Upper lobe of left lung (tissue), 6 donors: ENCODE measurements around the gene SLC16A3. TPM values are rescaled to one million over a fixed set of nuclear protein-coding genes. Genes with fewer than 3 reads are reported as not detected.
A peak's percentile ranks its signal among the peaks of the same experiment; 100 is the strongest.

Experiments
- ATAC-seq, 2 donors: fragments of 200-7000 bp; cut with Tn5 transposase; one replicate each; pipeline ENCODE4 v1.9.1; 2022; ENCODE audit warnings: mild to moderate bottlenecking in 2 of 2, moderate library complexity in 2 of 2; ENCODE audit not compliant: low FRiP score in 2 of 2
- DNase-seq, 2 donors: peaks; one replicate each; pipeline ENCODE4 v3.0.0-alpha.2; 2019 to 2020
- H3K27ac ChIP-seq, 4 donors: fragments of 200-600 bp; sonication (generic); one replicate each; pipeline ENCODE4 v1.5.1; 2016 to 2019
- H3K27me3 ChIP-seq, 4 donors: fragments of 200-600 bp; sonication (generic); one replicate each; pipeline ENCODE4 v1.5.1; 2017 to 2019
- H3K36me3 ChIP-seq, 4 donors: fragments of 200-600 bp; sonication (generic); one replicate each; pipeline ENCODE4 v1.5.1; 2016 to 2019
- H3K4me1 ChIP-seq, 4 donors: fragments of 200-600 bp; sonication (generic); one replicate each; pipeline ENCODE4 v1.5.1; 2018 to 2019
- H3K4me3 ChIP-seq, 4 donors: fragments of 200-600 bp; sonication (generic); one replicate each; pipeline ENCODE4 v1.5.1; 2017 to 2019; ENCODE audit warnings: mild to moderate bottlenecking in 2 of 4, moderate library complexity in 1 of 4
- H3K9me3 ChIP-seq, 4 donors: fragments of 200-600 bp; sonication (generic); one replicate each; pipeline ENCODE4 v1.5.1; 2018 to 2019
- EP300 ChIP-seq, 4 donors: sonication (generic); formaldehyde crosslinking; IDR thresholded peaks; one replicate each; pipeline ENCODE4 v1.5.1; 2017; ENCODE audit warnings: antibody characterized with exemption in 4 of 4, control low read depth in 2 of 4
- POLR2A ChIP-seq, 4 donors: fragments of 450-650 bp; IDR thresholded peaks; one replicate each; pipeline ENCODE4 v1.5.1; 2016 to 2017; ENCODE audit warnings: antibody characterized with exemption in 4 of 4, mild to moderate bottlenecking in 2 of 4
- POLR2AphosphoS5 ChIP-seq, 2 donors: sonication (generic); formaldehyde crosslinking; IDR thresholded peaks; one replicate each; pipeline ENCODE4 v1.5.1; 2017; ENCODE audit warnings: antibody characterized with exemption in 2 of 2
- WGBS, 2 donors: methylation state at CpG; one replicate each; pipeline ENCODE4 v1.1.5; 2017 to 2018; 5-methylcytosine and 5-hydroxymethylcytosine counted together
- total RNA-seq, 6 donors: library from RNA; depleted of rRNA in 4 of 6; stranded (reverse); fragments of >200 nt in 4 of 6; gene quantifications; one replicate each; pipeline versions ENCODE4 v1.1.0 to v1.2.1, GENCODE V29; 2016 to 2021
- TF ChIP-seq, protein P1 (sequence below), 6 experiments: fragments of 450-650 bp in 4 of 6; fragments of 200-600 bp in 2 of 6; sonication (generic) in 2 of 6; IDR thresholded peaks; one replicate each; pipeline ENCODE4 v1.5.1; 2016 to 2019; ENCODE audit warnings: antibody characterized with exemption in 6 of 6
- donor health status: DM: no; HTN: no; CAD: no; lungs with moderate emphysema.
- donor health status: DM: no; HTN: yes; CAD: no; lungs with severe emphysema.

SLC16A3 gene
- total RNA-seq, 6 donors from 2014 or later: 33.5 to 134 (median 102) TPM

GRCh38 chr17:82212331-82213250, 16.3 kb upstream of the SLC16A3 start, which contains the start of gene CCDC57:
Gene CCDC57 (minus strand): TSS chr17:82212842. CDS start chr17:82201944, 10,898 bp downstream.
- Histone ChIP-seq H3K4me3 (peak within 1 kb of the TSS; percentile 63 to 97 (median 94)), H3K9me3 (no peaks in the 10 kb centered on the region), H3K36me3 (no peaks in the 10 kb centered on the region), H3K4me1 (peaks cover 39 to 50% (median 44%) of the 10 kb centered on the region in 4 donors), H3K27ac (peak within 1 kb of the TSS; percentile 77 to 93 (median 88)), H3K27me3 (no peaks in the 10 kb centered on the region)
- ATAC-seq: peak; percentile 79 to 93
- TF ChIP-seq POLR2AphosphoS5 (IDR thresholded peaks at IDR 0.05) (peak; percentile 66 to 80), POLR2A (IDR thresholded peaks at IDR 0.05) (peak in 3 of 4 donors; percentile 16 to 70 (median 46)), EP300 (IDR thresholded peaks at IDR 0.05) (peak in 1 of 4 donors; percentile 20)
- TF ChIP-seq, protein P1, sequence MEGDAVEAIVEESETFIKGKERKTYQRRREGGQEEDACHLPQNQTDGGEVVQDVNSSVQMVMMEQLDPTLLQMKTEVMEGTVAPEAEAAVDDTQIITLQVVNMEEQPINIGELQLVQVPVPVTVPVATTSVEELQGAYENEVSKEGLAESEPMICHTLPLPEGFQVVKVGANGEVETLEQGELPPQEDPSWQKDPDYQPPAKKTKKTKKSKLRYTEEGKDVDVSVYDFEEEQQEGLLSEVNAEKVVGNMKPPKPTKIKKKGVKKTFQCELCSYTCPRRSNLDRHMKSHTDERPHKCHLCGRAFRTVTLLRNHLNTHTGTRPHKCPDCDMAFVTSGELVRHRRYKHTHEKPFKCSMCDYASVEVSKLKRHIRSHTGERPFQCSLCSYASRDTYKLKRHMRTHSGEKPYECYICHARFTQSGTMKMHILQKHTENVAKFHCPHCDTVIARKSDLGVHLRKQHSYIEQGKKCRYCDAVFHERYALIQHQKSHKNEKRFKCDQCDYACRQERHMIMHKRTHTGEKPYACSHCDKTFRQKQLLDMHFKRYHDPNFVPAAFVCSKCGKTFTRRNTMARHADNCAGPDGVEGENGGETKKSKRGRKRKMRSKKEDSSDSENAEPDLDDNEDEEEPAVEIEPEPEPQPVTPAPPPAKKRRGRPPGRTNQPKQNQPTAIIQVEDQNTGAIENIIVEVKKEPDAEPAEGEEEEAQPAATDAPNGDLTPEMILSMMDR (IDR thresholded peaks at IDR 0.05): peak in 5 of 6 experiments; percentile 17 to 83 (median 59)
- WGBS, 2 donors: 0% methylated on average over 20 to 49 of the region's 116 CpGs
- peak; percentile 87 to 97 for DNase-seq

- Histone ChIP-seq H3K4me3 (peak overlapping the region; percentile 63 to 97 (median 94)), H3K27me3 (no peaks in the 10 kb centered on the region), H3K36me3 (no peaks in the 10 kb centered on the region), H3K27ac (peak overlapping the region; percentile 77 to 93 (median 88)), H3K4me1 (peaks cover 42 to 56% (median 48%) of the 10 kb centered on the region in 4 donors), H3K9me3 (no peaks in the 10 kb centered on the region)
- DNase-seq (peak in 1 of 2 donors; percentile 61), ATAC-seq (peak in 1 of 2 donors; percentile 65)
- WGBS, 2 donors: 11 to 18% methylated on average over 14 to 31 of the region's 37 CpGs
- peak in 1 of 2 donors; percentile 6 for TF ChIP-seq POLR2AphosphoS5 (IDR thresholded peaks at IDR 0.05)
- TF ChIP-seq, protein P1 (IDR thresholded peaks at IDR 0.05): no peak
Observed at GRCh38 chr17:82213251-82214011, 15.4 kb upstream of the SLC16A3 start.

DNA sequence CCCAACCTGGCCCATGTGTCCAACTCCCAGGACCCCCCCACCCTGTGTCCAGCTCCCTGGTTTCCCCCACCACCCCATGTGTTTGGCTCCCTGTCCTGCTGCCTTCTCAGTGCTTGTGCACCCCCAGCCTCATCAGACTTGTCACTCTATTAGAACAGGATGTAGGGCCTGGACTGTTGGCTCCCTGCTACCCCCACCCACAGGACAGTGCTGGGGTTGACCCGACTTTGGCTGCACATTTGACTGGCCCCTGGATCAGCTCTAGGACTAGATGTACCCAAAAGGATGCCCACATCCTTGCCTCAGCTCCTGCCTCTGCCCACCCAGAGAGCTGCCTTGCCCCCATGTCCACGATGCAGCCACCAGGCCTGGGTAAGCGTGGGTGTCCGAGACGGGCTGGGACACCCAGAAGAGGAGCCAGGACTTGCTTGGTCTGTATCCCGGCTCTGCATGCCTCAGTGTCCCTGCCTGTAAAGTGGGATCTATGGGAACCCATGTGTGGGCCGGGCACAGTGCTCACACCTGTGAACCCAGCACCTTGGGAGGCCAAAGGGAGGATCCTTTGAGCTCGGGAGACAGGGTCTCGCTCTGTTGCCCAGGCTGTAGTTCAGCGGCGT, 14.7 kb upstream of the SLC16A3 start:
- 82 to 98% methylated on average over 6 to 11 of the region's 11 CpGs for WGBS, 2 donors
- ATAC-seq: no peak
- Histone ChIP-seq H3K4me3 (no peak overlapping the region), H3K27me3 (no peaks in the 10 kb centered on the region), H3K36me3 (no peaks in the 10 kb centered on the region), H3K9me3 (no peaks in the 10 kb centered on the region), H3K27ac (peak overlapping the region in 1 of 4 donors; percentile 97), H3K4me1 (peaks cover 44 to 60% (median 48%) of the 10 kb centered on the region in 4 donors)
- TF ChIP-seq POLR2AphosphoS5 (IDR thresholded peaks at IDR 0.05) (no peak), POLR2A (IDR thresholded peaks at IDR 0.05) (no peak)
- DNase-seq: no peak

DNA sequence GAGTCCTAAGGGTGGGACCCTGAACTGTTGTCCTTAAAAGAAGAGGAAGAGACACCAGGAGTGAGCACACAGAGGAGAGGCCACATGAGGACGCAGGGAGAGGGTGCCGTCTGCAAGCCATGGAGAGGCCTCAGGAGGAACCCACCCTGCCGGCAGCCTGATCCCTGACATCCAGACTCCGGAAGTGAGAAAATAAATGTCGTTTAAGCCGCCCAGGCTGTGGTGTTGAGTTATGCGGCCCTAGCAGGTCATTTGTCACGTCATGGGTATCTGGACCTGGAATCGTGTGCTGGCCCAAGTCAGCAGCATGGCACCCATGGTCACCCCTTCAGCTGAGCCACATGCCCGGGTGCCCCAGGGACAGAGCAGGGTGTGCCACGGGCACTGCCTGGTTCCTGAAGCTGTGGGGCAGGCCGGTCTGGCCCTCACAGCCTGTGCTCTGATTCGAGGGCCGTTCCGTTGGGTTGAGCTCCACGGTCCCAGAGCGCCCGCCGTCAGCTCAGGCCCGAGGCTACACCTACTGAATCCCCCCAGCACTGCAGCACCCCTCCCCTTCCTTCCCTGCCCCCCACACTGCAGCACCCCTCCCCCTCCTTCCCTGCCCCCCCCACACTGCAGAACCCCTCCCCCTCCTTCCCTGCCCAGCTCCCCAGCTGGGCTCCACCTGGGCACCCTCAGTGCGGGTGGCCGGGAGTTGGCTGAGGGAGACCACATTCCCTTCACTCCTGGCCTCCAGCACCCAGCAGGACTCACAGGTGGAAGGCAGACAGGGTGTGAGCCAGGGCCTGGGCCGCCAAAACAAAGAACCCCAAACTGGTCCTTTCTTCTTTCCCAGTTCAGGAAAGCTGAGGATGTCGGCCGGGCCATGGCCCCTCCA, 13.5 kb upstream of the SLC16A3 start:
- peak in 1 of 2 donors; percentile 21 for ATAC-seq
- no peaks in the 10 kb centered on the region for H3K36me3 ChIP-seq

More for the DNA sequence above, 13.5 kb upstream of the SLC16A3 start:
- peak; percentile 43 to 52 for DNase-seq
- TF ChIP-seq, protein P1 (IDR thresholded peaks at IDR 0.05): no peak
- peak in 1 of 4 donors; percentile 46 for TF ChIP-seq POLR2A (IDR thresholded peaks at IDR 0.05)
- Histone ChIP-seq H3K27me3 (no peaks in the 10 kb centered on the region), H3K27ac (peak overlapping the region; percentile 91 to 97 (median 92)), H3K4me3 (no peak overlapping the region), H3K9me3 (no peaks in the 10 kb centered on the region), H3K4me1 (peaks cover 44 to 60% (median 48%) of the 10 kb centered on the region in 4 donors)
- WGBS, 2 donors: 62 to 72% methylated on average over 10 to 23 of the region's 25 CpGs
